GM12878 (cell line): ENCODE results near the gene PIK3R2. TPM values are rescaled to one million over a fixed set of nuclear protein-coding genes. Genes with fewer than 3 reads are reported as not detected.

ENCODE experiments used
- BCL11A ChIP-seq: IDR thresholded peaks from 2 replicates; pipeline ENCODE4 v1.6.1; 2011; ENCODE audit warnings: low read depth, low read length
- BHLHE40 ChIP-seq, 2 experiments: fragments of 450-650 bp in 1 of 2; IDR thresholded peaks; 2 replicates each; pipeline ENCODE4 v1.6.1; 2011 to 2017; ENCODE audit warnings: low read depth in 2 of 2, borderline replicate concordance in 1 of 2, improper control_type of control experiment in 1 of 2, low read length in 1 of 2, mild to moderate bottlenecking in 1 of 2
- CBFB ChIP-seq: IDR thresholded peaks from 2 replicates; pipeline ENCODE4 v1.6.1; 2016; ENCODE audit warnings: antibody characterized with exemption, low read depth
- FOS ChIP-seq: IDR thresholded peaks from 3 replicates; pipeline ENCODE4 v1.6.1; 2011; ENCODE audit warnings: borderline replicate concordance; ENCODE audit not compliant: insufficient read length; ENCODE audit errors: extremely low read depth
- MLLT1 ChIP-seq: fragments of 450-650 bp; IDR thresholded peaks from 2 replicates; pipeline ENCODE4 v1.6.1; 2016; ENCODE audit warnings: mild to moderate bottlenecking
- MXI1 ChIP-seq: fragments of 150-350 bp; IDR thresholded peaks from 2 replicates; pipeline ENCODE4 v1.6.1; 2011; ENCODE audit warnings: low read depth, mild to moderate bottlenecking, inconsistent platforms, low read length, improper control_type of control experiment
- NR2C1 ChIP-seq: fragments of 450-650 bp; IDR thresholded peaks from 2 replicates; pipeline ENCODE4 v1.6.1; 2017; ENCODE audit warnings: antibody characterized with exemption, mild to moderate bottlenecking, moderate library complexity
- POU2F2 ChIP-seq: IDR thresholded peaks from 3 replicates; pipeline ENCODE4 v1.6.1; 2011; ENCODE audit warnings: low read depth, mild to moderate bottlenecking, low read length, borderline replicate concordance
- RAD51 ChIP-seq: fragments of 450-650 bp; IDR thresholded peaks from 2 replicates; pipeline ENCODE4 v1.6.1; 2016; ENCODE audit warnings: moderate library complexity, mild to moderate bottlenecking, inconsistent platforms
- SMC3 ChIP-seq: IDR thresholded peaks from 2 replicates; pipeline ENCODE4 v1.6.1; 2011; ENCODE audit warnings: low read length, improper control_type of control experiment, borderline replicate concordance
- TAF1 ChIP-seq: IDR thresholded peaks from 2 replicates; pipeline ENCODE4 v1.6.1; 2011; ENCODE audit warnings: mild to moderate bottlenecking, low read depth, low read length, borderline replicate concordance
- USF2 ChIP-seq: IDR thresholded peaks from 2 replicates; pipeline ENCODE4 v1.6.1; 2011; ENCODE audit warnings: low read depth, low read length, improper control_type of control experiment, borderline replicate concordance
- YY1 ChIP-seq: IDR thresholded peaks from 2 replicates; pipeline ENCODE4 v1.6.1; 2011; ENCODE audit warnings: low read depth, mild to moderate bottlenecking, low read length
- polyA plus RNA-seq, 11 experiments: library from polyadenylated mRNA; depleted of rRNA in 4 of 11; unstranded in 6 of 11; stranded (reverse) in 5 of 11; fragments of >200 nt; fragmentation: Nextera tagmentation in 4 of 11; fragmentation: Illumina TruSeq in 1 of 11; extraction: Ambion mirVana in 4 of 11; extraction: Trizol in 1 of 11; gene quantifications; 1 replicate in 1 of 11; 2 replicates in 10 of 11; pipeline versions ENCODE4 v1.2.1 to v1.2.3, GENCODE V29; 2011 to 2016; ENCODE audit warnings: inconsistent platforms in 2 of 11, missing spikeins in 2 of 11, low read depth in 1 of 11
- total RNA-seq, 4 experiments: library from RNA; depleted of rRNA in 3 of 4; stranded (reverse); fragments of >200 nt in 3 of 4; fragmentation: Illumina TruSeq in 1 of 4; extraction: Trizol in 1 of 4; gene quantifications; 2 replicates each; pipeline versions ENCODE4 v1.2.1 to v1.2.3, GENCODE V29; 2013 to 2021

The PIK3R2 gene
- total and polyA plus RNA-seq, 10 of the 15 experiments (the other 5 are each of a cell fraction or from before 2014, with no cell fraction given), result 0.26 to 22.6 (median 2.5) TPM

- TF ChIP-seq FOS (no peak), BHLHE40 (IDR thresholded peaks at IDR 0.05; ENCODE audit: borderline replicate concordance in 1 of 2, low read depth in 2 of 2, low read length in 1 of 2) (no peak), SMC3 (no peak), RAD51 (no peak), NR2C1 (no peak), POU2F2 (no peak), MXI1 (no peak), CBFB (no peak), TAF1 (no peak), BCL11A (no peak), USF2 (no peak), YY1 (no peak), MLLT1 (no peak)
- TF ChIP-seq, all 136 proteins: peak for 0
These were observed 8.6 kb upstream of the PIK3R2 start (continued) for GRCh38 chr19:18144361-18144760.
